HG03064 (cell line): Measurements from ENCODE around the gene IQCE.
"Not testable (repeated sequence)": the region's sequence is repeated elsewhere in the genome, so short reads cannot be mapped to it uniquely, and the experiment has no call there.

Source experiments
- ATAC-seq: cut with Tn5 transposase; IDR thresholded peaks from one replicate; pipeline ENCODE4 v1.9.1; 2021; ENCODE audit warnings: low read depth; ENCODE audit not compliant: unreplicated experiment

Gene IQCE

DNA sequence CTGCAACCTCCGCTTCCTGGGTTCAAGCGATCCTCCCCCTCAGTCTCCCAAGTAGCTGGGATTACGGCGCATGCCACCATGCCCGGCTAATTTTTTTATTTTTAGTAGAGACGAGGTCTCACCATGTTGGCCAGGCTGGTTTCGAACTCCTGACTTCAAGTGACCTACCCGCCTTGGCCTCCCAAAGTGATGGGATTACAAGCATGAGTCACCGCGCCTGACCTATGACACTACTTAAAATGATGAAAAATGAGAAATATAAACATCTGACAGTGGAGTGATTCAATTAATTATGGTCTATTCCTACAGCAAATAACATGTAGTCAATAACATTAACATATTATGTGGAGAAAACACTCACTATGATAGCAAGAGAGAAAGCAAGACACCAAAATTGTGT is 5.7 kb upstream of the IQCE start:
- ATAC-seq: no peak

DNA sequence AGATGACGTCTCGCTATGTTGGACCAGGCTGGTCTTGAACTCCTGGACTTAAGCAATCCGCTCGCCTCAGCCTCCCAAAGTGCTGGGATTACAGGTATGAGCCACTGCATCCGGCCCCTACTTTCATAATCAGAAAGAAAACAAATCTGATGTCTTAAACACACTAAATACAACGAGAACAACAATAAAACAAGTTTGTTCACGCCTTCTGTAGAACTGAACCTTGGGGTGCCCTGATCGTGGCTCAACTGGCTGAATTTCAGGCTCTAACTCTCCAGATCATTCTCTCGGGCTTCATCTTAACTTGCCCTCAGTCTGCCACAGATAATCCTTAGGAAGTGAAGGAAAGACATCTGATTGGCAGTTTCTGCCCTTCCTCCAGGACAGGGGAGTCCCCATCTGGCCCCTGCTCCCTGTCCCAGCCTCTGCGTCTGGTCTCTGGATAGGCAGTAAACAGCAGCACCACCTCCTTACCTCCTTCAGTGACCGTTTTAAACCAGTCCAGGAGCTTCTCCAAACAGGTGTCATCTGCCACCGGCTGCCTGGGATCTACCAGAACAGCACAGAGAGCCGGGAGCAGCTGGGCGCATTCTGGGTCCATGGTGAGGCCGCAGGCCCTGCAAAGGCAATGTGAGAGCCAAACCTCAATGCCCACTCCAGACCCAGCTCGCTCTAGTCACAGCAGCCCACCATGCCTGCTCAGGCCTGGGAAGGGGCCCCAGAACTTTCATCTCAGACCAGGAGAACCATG is 4.8 kb upstream of the IQCE start:
- no peak for ATAC-seq

DNA sequence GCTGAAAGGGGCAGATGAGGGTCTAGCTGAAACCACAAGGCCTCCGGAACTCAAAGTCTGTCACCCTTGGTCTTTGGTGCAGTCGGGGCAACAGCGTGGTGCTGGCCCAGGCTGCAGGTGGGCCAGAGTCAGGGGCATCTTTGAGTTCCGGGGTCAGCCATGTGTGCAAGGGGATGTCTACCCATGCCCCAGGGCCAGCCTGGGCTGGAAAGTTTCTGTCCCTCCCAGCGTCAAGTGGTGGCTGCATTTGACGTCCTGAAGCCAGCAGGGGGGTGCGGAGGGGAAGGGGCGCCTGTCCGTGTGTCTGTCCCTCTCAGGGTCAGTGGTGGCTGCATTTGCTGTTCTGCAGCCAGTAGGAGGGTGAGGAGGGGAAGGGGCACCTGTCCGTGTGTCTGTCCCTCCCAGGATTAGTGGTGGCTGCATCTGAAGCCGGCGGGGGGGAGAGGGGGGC is 4.1 kb upstream of the IQCE start:
- ATAC-seq: no peak

DNA sequence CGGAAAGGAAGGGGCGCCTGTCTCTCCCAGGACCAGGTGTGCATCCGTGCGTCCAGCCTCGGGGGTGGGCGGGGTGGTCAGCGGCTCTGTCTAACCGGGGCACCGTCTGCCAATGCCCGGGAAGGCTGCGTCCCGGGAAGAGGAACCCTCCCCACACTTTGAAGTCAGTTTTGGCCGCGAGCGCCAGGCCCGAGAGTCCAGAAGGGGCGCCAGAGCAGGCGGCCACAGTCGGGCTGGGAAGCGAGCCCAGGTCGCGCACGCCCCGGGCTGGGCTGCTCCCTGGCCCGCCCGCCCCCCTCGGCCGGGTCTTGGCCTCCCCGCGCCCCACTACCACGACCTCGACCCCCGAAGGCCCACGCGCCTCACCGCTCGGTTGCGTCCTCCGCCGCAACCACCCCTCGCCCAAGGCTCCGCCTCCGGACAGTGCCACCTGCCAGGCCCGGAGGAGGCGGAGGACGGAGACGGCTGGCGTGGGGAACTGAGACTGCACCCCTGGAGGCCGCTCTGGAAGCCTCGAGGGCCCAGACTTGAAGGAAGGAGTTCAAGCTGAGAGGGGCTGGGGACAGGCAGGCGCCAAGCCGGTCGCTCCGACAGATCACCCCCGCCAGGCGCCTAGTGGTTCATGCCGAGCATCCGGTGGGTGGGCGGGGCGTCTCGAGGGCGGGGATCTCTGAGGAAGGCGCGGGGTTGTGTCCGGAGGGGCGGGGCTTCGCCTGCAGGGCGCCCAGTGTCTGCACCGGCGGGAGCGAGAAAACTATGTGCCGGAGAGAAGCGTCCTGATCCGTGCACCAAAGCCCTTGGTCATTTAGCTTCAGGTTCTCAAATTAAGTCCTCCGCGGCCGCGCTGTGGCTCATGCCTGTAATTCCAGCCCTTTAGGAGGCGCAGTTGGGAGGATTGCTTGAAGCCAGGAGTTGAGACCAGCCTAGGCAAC is 3.4 kb upstream of the IQCE start, which contains the start of gene BRAT1:
Gene BRAT1 (minus strand): TSS at position 404 of the 932 bp plus-strand sequence. CDS start 1,093 bp downstream, outside the sequence.
- ATAC-seq: peak; percentile 65

DNA sequence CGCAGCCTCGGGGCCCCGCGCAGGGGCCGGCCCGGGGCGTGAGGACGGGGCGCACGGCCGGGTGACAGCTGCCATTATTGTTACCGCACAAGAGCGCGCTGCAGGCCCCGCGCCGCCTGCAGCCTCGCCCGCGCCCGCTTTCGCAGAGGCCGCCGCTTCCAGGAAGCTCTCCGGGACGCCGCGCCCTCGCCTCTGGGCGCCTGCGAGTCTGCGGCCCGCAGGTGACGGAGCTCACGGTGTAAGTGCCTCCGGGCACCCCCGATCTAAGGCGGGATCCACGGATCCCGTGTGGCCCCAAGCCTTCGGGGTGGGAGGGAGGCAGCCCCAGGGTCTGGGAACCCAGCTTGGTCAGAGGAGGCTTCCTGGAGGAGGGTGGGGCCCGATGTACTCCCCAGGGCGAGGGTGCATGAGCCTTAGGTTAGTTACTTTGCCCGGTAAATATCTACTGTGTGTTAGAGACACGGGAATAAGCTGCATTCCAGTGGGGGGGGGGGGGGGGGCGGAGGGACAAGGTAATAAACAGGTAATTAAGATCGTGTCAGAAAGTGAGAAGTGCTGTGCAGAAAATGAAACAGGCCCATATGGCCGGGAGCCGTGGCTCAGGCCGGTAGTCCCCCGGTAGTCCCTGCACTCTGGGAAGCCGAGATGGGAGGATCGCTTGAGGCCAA is 638 bp downstream of the IQCE start:
- peak; percentile 9 for ATAC-seq

DNA sequence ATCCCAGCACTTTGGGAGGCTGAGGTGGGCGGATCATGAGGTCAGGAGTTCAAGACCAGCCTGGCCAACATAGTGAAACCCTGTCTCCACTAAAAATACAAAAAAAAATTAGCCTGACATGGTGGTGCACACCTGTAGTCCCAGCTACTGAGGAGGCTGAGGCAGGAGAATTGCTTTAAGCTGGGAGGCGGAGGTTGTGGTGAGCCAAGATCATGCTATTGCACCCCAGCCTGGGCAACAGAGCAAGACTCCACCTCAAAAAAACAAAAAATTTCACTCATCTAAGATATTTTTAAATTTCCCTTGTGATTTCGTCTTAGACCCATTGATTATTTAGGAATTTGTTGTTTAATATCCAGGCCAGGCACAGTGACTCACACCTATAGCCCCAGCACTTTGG is 5.2 kb downstream of the IQCE start:
- ATAC-seq: not testable (repeated sequence)

DNA sequence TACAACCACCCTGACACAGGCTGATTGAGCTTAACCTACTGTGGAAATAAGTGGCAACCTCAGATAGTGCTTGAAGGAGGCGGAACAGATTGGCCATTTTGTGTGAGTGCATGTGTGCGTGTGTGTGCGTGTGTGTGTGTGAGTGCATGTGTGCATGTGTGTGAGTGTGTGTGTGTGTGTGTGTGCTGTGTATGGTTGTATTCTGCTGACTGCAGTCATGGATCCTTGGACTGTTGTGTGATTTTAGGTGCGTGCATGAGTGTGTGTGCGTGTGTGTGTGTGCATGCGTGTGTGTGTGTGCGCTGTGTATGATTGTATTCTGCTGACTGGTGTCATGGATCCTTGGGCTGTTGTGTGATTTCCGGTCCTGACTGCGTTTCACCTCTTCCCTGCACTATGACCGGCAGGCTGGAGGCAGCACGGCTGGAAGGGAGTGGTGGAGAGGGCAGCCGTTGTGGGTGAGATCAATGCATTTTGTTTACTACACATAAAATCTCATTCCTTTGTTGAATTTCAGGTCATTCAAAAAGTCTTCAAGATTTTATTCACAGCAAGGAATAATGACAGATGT is 6.3 kb downstream of the IQCE start:
- no peak for ATAC-seq

DNA sequence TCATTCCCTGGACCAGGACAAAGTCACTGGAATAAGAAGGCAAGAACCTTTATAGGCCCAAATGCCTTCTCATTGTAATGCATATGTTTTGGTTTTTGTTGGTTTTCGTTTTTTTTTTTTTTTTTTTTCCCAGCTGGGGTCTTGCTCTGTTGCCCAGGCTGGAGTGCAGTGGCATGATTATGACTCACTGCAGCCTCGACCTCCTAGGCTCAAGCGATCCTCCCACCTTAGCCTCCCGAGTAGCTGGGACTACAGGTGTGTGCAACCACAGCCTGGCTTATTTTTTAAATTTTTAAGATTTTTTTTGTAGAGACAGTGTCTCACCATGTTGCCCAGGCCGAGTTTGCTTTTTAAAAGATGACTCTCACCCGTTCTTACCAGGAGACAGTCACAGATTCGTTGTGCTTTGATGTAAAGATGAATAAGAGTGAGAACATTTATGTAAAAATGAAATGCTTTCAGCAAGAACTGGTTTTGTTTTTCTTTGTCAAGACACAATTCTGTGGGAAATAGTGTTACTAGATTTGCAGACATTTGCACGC is 7.6 kb downstream of the IQCE start:
- ATAC-seq: no peak

DNA sequence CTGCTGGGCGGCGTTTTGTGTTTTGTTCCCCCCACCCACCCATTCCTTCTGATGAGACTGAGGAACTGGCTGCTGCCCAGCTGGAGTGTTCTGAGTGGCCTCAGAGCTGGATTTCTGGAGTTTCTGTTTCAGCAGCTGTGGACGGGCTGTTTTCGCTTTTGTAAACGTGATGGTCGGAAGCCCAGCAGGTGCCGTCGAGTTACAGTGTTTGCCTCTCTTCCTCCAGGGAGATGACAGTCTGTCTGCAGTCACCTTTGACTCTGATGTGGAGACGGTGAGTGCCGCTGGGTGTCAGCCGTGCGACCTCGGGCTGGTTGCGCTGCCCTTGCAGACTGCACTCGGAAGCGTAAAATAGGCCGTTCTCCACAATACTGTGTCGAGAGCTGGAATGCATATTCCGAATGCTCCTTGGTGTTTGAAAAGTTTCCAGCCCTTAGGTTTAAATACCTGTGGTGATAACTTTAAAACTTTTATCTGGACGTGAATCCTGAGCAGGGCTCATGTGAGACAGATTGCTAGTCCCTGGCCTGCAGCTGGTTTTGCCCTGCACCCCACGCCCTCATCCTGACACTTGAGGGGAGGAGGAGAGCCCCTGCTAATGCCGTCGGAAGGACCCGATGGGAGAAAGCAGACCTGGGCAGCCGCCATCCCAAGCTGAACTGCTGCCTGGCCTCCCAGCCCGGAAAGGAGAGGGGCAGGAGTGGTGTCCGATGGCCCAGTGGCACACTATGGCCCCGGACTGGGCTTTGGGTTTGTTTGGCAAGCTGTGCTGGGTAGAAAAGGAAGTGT is 8.3 kb downstream of the IQCE start:
- ATAC-seq: peak; percentile 92

DNA sequence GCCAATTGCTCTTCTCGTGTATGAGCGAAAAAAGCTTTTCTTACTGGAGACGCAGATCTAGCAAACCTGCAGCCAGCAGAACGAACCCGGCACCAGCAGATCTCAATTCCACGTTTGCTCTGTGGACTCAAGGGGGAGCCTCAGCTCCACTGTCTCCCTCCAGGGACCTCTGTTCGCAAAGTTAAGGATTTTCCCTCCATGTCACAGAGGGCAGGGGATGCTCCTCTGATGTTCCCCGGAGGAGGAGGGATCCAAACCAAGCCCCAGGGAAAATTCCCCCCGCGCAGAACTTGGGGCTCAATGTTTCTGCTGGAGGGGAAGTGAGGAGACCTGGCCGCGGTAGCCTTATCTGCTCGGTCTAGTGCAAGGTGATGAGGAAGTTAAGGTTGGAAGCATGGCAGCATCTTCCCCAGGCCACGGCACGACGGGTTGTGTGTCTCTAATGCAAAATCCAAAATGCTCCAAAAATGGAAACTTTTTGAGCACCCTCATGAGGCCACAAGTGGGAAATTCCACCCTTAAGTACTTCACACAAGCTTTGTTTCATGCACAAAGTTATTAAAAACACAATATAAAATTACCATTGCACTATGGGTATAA is 9.0 kb downstream of the IQCE start:
- ATAC-seq: no peak

DNA sequence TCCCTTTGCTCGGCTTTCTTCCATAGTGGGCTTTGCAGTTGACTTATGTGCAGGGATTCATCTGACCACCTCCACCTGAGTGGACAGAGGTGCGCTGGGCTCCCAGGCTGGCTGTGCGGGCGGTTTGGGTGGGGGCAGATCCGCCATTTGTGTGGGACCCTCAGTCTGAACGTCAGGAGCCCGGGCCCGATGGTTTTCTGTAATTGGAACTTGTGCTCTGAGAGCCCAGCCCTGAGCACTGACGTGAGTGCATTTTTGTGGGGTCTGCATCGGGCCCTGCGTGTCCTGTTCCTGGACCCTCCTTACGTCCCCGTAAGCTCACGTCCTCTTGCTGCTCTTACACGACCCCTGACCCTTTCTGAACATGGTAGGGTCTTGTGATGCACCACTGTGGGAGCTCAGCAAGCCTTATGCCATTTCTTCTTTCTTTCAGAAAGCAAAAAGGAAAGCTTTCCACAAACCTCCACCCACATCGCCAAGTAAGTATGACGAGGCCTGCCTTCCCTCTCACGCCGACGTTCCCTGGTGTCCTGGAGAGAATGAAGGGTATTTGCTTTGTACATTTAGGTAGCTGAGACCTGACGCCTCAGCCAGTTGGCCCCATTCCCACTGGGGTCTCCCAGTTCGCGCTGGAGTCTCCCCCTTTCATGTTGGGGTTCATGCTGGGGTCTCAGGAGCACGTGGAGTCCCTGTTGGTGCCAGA is 9.9 kb downstream of the IQCE start:
- no peak for ATAC-seq

DNA sequence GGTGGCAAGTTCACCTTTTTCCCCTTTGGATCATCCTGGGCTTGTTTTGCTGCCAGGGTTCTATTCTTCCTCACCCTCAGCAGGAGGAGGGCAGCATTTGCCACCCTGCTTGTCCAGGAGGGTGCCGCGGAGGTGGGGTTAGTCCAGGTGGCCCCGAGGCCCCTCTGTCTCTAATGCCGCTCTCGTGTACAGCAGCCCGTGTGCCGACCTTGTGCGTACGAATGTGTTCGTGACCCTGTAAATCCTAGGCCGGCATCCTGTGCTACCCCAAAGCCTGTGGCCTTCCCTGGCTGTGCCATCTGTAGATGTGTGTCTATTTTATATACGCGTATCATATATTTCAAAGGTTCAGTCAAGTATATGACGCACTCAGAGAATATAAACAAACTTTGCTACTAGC is 10.6 kb downstream of the IQCE start:
- no peak for ATAC-seq

DNA sequence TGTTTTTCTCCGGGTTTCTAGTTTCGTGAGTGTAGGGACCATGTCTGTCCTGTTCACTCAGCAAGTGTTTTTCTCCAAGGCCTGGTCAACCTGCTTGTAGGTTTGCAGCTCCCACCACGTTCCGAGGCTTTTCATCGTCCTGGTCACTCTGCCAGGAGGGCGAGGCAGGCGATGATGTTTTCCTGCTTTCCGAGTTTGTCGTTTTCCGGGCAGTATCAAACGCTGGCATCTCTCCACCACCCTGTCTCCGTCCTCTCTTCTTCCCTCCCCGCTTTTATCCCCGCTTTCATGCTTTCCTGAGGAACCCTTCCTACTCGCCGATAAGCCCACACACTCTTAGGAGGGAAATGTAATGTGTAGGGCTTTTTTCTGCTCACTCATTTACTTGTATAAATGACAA is 11.2 kb downstream of the IQCE start:
- ATAC-seq: no peak

DNA sequence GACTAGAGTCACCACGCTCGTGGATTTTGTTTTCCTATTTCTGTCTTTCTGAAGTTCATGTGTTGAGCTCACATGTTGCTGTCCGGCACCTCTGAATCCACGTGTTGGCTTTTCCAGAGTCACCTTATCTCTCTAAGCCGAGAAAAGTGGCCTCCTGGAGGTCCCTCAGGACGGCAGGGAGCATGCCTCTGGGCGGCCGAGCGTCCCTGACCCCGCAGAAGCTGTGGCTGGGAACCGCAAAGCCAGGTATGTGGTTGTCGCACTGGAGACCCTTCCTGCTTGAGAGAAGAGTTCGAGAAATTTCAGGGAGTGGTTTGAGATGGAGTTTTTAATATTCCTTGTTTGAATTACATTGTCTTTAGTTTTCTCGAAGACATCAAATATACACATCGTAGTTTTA is 12.6 kb downstream of the IQCE start:
- no peak for ATAC-seq

DNA sequence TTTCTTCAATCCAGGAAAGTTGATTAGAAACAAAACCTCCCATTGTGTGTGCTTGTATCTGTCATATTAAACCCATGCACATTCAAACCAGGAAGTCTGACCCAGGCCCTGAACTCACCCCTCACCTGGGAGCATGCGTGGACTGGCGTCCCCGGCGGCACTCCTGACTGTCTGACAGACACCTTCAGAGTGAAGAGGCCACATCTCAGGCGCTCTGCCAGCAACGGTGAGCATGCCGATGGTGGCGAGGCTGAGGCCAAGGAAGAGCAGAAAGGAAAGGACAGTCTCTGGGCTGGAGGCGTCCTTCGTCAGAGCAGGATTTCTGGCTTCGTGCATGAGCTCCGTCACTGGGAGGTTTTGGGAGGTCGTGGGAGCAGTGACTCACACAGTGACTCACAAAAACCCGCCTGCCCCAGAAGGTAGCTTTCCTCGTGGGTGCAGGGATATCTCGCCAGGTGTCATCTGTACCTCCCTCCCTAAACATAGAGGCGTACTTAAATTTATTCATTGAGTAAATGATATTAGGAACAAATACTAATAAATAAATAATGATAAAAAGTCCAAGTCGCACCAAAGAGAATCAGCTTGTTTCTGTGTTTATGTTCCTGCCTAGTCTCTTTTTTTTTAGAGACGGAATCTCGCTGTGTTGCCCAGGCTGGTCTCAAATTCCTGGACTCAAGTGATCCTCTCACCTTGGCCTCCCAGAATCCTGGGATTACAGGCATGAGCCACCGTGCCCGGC is 13.5 kb downstream of the IQCE start:
- ATAC-seq: no peak

DNA sequence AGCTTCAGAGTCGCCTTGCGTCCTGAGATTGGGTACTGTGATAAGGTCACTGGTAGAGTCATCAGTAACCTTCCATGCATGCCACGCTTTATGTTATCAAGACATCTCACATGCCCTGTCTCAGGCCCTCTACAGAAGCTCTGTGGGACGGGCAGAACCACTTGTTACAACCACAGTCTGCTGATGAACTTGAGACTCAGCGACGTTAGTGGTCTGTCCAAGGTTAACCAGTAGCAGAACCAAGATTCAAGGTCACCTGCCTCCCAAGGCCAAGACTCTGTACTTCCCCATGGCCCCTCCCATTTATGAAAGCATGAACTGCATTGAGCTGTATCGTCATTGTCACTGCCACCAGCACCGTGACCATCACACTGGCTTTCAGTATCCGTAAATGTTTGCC is 15.0 kb downstream of the IQCE start:
- ATAC-seq: no peak

DNA sequence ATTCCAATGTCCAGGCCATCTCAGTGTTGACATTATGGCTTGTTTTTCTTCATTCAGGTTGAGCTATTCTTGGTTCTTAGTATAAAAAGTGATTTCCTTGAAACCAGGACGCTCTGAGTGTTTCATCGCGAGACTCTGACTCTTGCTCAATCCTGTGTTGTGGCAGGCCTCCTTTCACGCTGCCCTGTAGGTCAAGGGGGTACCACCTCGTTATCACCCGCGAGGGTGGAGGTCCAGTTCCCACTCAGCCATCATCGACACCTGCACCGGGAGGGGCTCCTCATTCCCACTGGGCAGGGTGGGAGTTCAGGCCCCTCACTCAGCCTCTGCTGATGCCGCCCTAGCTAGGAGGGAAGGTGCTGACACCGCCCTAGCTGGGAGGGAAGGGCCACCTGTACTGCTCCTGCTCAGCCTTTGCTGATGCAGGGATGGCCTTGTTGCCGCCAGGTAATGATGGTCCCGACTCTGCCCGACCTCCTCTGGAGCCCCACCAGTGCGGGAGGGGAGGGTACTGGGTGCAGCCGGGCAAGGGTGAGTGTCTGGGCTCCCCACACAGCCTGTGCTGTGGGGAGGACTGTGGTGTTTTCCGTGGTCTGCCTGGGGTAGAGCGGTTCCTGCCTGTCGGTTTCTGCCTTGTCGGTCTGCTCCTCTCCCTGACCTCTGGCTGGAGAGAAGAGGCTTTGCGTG is 16.4 kb downstream of the IQCE start:
- ATAC-seq: no peak
